ENCODE results near the gene FBXO21. TPM values are rescaled to one million over a fixed set of nuclear protein-coding genes. Genes with fewer than 3 reads are reported as not detected.

The FBXO21 gene
- polyA plus RNA-seq, 3 donors = 7.7 to 19.1 (median 17.2) TPM

GRCh38 chr12:117134059-117134458 is 56.2 kb downstream of the FBXO21 start:
- TF ChIP-seq, protein P1, sequence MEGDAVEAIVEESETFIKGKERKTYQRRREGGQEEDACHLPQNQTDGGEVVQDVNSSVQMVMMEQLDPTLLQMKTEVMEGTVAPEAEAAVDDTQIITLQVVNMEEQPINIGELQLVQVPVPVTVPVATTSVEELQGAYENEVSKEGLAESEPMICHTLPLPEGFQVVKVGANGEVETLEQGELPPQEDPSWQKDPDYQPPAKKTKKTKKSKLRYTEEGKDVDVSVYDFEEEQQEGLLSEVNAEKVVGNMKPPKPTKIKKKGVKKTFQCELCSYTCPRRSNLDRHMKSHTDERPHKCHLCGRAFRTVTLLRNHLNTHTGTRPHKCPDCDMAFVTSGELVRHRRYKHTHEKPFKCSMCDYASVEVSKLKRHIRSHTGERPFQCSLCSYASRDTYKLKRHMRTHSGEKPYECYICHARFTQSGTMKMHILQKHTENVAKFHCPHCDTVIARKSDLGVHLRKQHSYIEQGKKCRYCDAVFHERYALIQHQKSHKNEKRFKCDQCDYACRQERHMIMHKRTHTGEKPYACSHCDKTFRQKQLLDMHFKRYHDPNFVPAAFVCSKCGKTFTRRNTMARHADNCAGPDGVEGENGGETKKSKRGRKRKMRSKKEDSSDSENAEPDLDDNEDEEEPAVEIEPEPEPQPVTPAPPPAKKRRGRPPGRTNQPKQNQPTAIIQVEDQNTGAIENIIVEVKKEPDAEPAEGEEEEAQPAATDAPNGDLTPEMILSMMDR (IDR thresholded peaks at IDR 0.05) = no peak
- no peak overlapping the region for H3K9ac ChIP-seq (ENCODE audit: insufficient read depth, low read length, poor library complexity, severe bottlenecking)
- DNase-seq = peak; percentile 23 to 48 (median 43)
- peak overlapping the region; percentile 40 for H3K4me2 ChIP-seq (replicated peaks; ENCODE audit: extremely low read depth, low read length, poor library complexity, severe bottlenecking)
- H3K27me3 ChIP-seq (ENCODE audit: control insufficient read depth in 2 of 2, insufficient read depth in 2 of 2, low read length in 2 of 2) = no peaks in the 10 kb centered on the region
- 0% methylated on average over 8 of the region's 10 CpGs for WGBS (ENCODE audit: insufficient coverage)
- intact Hi-C loops (cut with micrococcal nuclease) = no loop called here
- H3K4me1 ChIP-seq (ENCODE audit: control insufficient read depth in 1 of 2, insufficient read depth in 2 of 2, low read length in 2 of 2) = peaks cover 0 to 9% of the 10 kb centered on the region in 2 donors
- H3K9me3 Mint-ChIP-seq = no peaks in the 10 kb centered on the region
- no peaks in the 10 kb centered on the region for H3K79me2 ChIP-seq (ENCODE audit: insufficient read depth, low read length)
- H3K36me3 Mint-ChIP-seq = peaks cover 0 to 2% of the 10 kb centered on the region in 2 donors
- no peaks in the 10 kb centered on the region for H3K36me3 ChIP-seq (replicated peaks in 1 of 2; ENCODE audit: control insufficient read depth in 1 of 2, insufficient read depth in 2 of 2, low read length in 2 of 2)
- peak overlapping the region in 1 of 2 donors; percentile 62 for H3K4me3 Mint-ChIP-seq
- no peaks in the 10 kb centered on the region for H3K9me3 ChIP-seq (replicated peaks in 1 of 2; ENCODE audit: control insufficient read depth in 1 of 2, insufficient read depth in 1 of 2, low read length in 2 of 2)
- H3K4me3 ChIP-seq (replicated peaks in 1 of 3; ENCODE audit: low read depth in 2 of 3, low read length in 3 of 3) = no peak overlapping the region
- no peak overlapping the region for H3K27ac ChIP-seq (ENCODE audit: low read depth in 1 of 2, low read length in 2 of 2)
- peak overlapping the region in 1 of 7 donors; percentile 43 for H3K27ac Mint-ChIP-seq
- H3K27me3 Mint-ChIP-seq (ENCODE audit: low read depth in 3 of 3) = peaks cover 0 to 5% (median 0%) of the 10 kb centered on the region in 3 donors
- no peaks in the 10 kb centered on the region for H4K20me1 ChIP-seq (ENCODE audit: insufficient read depth, low read length)
- peak overlapping the region; percentile 18 for H2AFZ ChIP-seq (ENCODE audit: insufficient read depth, low read depth, low read length, poor library complexity, severe bottlenecking)
- peaks cover 13% of the 10 kb centered on the region for H3K4me1 Mint-ChIP-seq

DNA sequence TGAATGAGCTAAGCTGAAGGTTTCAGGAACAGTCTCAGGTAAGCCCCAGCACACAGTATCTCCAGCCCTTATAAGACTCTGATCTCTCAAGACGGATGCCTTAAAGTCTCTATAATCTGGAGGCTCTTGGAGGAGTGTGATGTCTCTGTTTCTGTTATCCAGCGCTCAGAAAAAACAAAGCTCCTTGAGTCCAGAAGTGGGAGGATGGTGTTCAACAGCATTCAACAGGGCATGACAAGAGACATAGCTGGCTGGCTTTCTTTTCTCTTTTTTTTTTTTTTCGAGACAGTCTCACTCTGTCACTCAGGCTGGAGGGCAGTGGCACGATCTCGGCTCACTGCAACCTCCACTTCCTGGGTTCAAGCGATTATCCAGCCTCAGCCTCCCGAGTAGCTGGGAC is 59.5 kb downstream of the FBXO21 start:
- TF ChIP-seq, protein P1 (IDR thresholded peaks at IDR 0.05) = no peak
- intact Hi-C loops (cut with micrococcal nuclease) = no loop called here
- H3K4me1 ChIP-seq (ENCODE audit: control insufficient read depth in 1 of 2, insufficient read depth in 2 of 2, low read length in 2 of 2) = peaks cover 0 to 9% of the 10 kb centered on the region in 2 donors

More for the DNA sequence above, 59.5 kb downstream of the FBXO21 start:
- no peaks in the 10 kb centered on the region for H3K27me3 ChIP-seq (ENCODE audit: control insufficient read depth in 2 of 2, insufficient read depth in 2 of 2, low read length in 2 of 2)
- no peak for DNase-seq
- H3K4me3 ChIP-seq (replicated peaks in 1 of 3; ENCODE audit: low read depth in 2 of 3, low read length in 3 of 3) = no peak overlapping the region
- H3K36me3 ChIP-seq (replicated peaks in 1 of 2; ENCODE audit: control insufficient read depth in 1 of 2, insufficient read depth in 2 of 2, low read length in 2 of 2) = no peaks in the 10 kb centered on the region
- H3K4me1 Mint-ChIP-seq = peaks cover 13% of the 10 kb centered on the region
- H3K27ac Mint-ChIP-seq = no peak overlapping the region
- H3K9me3 ChIP-seq (replicated peaks in 1 of 2; ENCODE audit: control insufficient read depth in 1 of 2, insufficient read depth in 1 of 2, low read length in 2 of 2) = peaks cover 0 to 7% of the 10 kb centered on the region in 2 donors
- H3K79me2 ChIP-seq (ENCODE audit: insufficient read depth, low read length) = no peaks in the 10 kb centered on the region
- H3K4me3 Mint-ChIP-seq = no peak overlapping the region
- no peak overlapping the region for H2AFZ ChIP-seq (ENCODE audit: insufficient read depth, low read depth, low read length, poor library complexity, severe bottlenecking)
- peaks cover 0 to 8% (median 0%) of the 10 kb centered on the region in 3 donors for H3K27me3 Mint-ChIP-seq (ENCODE audit: low read depth in 3 of 3)
- peaks cover 0 to 9% (median 7%) of the 10 kb centered on the region in 7 donors for H3K9me3 Mint-ChIP-seq
- H3K4me2 ChIP-seq (replicated peaks; ENCODE audit: extremely low read depth, low read length, poor library complexity, severe bottlenecking) = no peak overlapping the region
- no peak overlapping the region for H3K9ac ChIP-seq (ENCODE audit: insufficient read depth, low read length, poor library complexity, severe bottlenecking)
- H3K36me3 Mint-ChIP-seq = peaks cover 0 to 2% of the 10 kb centered on the region in 2 donors
- H3K27ac ChIP-seq (ENCODE audit: low read depth in 1 of 2, low read length in 2 of 2) = no peak overlapping the region
- H4K20me1 ChIP-seq (ENCODE audit: insufficient read depth, low read length) = no peaks in the 10 kb centered on the region
- 84% methylated on average over 4 of the region's 7 CpGs for WGBS (ENCODE audit: insufficient coverage)
